B cell (primary cell): ENCODE results near the gene RPS21. TPM values are rescaled to one million over a fixed set of nuclear protein-coding genes. Genes with fewer than 3 reads are reported as not detected.

Experiments
- ATAC-seq: fragments of 200-7000 bp; cut with Tn5 transposase; one replicate; pipeline ENCODE4 v1.10.0; 2021; ENCODE audit warnings: low read depth, mild to moderate bottlenecking, moderate number of reproducible peaks, moderate library complexity
- CTCF ChIA-PET: fragments of 350-600 bp; sonication (Branson Sonifier 250); formaldehyde crosslinking; loops from one replicate; lab custom pipeline; 2021; ENCODE audit warnings: antibody characterized with exemption, inconsistent platforms; lab: Charles Lee
- POLR2A ChIA-PET: fragments of 350-600 bp; sonication (Branson Sonifier 250); formaldehyde crosslinking; loops from one replicate; lab custom pipeline; 2021; ENCODE audit warnings: antibody characterized with exemption; lab: Charles Lee
- DNase-seq: peaks from one replicate; pipeline ENCODE4 v3.0.0; 2013
- H2AFZ ChIP-seq: 2 replicates; pipeline ENCODE4 v1.6.1; 2012; ENCODE audit warnings: mild to moderate bottlenecking, low read depth, low read length; ENCODE audit not compliant: insufficient read depth, poor library complexity, severe bottlenecking
- H3K27ac ChIP-seq, 2 donors: 1 replicate in 1 of 2; 2 replicates in 1 of 2; pipeline ENCODE4 v1.5.1; 2012 to 2013; ENCODE audit warnings: low read length in 2 of 2, mild to moderate bottlenecking in 2 of 2, moderate library complexity in 1 of 2
- H3K27me3 ChIP-seq, 4 experiments: fragments of 200-600 bp in 1 of 4; sonication (generic) in 1 of 4; replicated peaks in 1 of 4; 1 replicate in 2 of 4; 2 replicates in 2 of 4; pipeline versions ENCODE4 v1.6.1 to v1.7.0; 2013 to 2016; ENCODE audit warnings: low read length in 3 of 4, mild to moderate bottlenecking in 2 of 4, mixed read lengths in 1 of 4, moderate library complexity in 1 of 4; ENCODE audit not compliant: insufficient read depth in 4 of 4, control insufficient read depth in 3 of 4; ENCODE audit errors: control extremely low read depth in 1 of 4
- H3K36me3 ChIP-seq, 2 experiments: replicated peaks in 1 of 2; 1 replicate in 1 of 2; 2 replicates in 1 of 2; pipeline versions ENCODE4 v1.6.1 to v1.7.1; 2013; ENCODE audit warnings: low read length in 1 of 2; ENCODE audit not compliant: insufficient read depth in 2 of 2, control insufficient read depth in 1 of 2; ENCODE audit errors: control extremely low read depth in 1 of 2, extremely low read depth in 1 of 2
- H3K4me1 ChIP-seq, 2 donors: fragments of 200-600 bp in 1 of 2; sonication (generic) in 1 of 2; 1 replicate in 1 of 2; 2 replicates in 1 of 2; pipeline versions ENCODE4 v1.5.1 to v1.6.1; 2013 to 2017; ENCODE audit warnings: low read length in 2 of 2; ENCODE audit not compliant: control insufficient read depth in 2 of 2, insufficient read depth in 2 of 2
- H3K4me2 ChIP-seq: replicated peaks from 2 replicates; pipeline ENCODE3; 2012; ENCODE audit warnings: mild to moderate bottlenecking, low read depth, low read length; ENCODE audit not compliant: poor library complexity, severe bottlenecking
- H3K4me3 ChIP-seq, 5 experiments: fragments of 200-600 bp in 1 of 5; sonication (generic) in 1 of 5; 1 replicate in 3 of 5; 2 replicates in 2 of 5; pipeline versions ENCODE4 v1.5.1 to v1.7.0; 2011 to 2016; ENCODE audit warnings: low read length in 4 of 5, mild to moderate bottlenecking in 4 of 5, low read depth in 2 of 5, control low read depth in 1 of 5, moderate library complexity in 1 of 5; ENCODE audit not compliant: insufficient read depth in 1 of 5; ENCODE audit errors: control extremely low read depth in 1 of 5, extremely low read depth in 1 of 5
- H3K79me2 ChIP-seq: fragments of 200-600 bp; sonication (generic); one replicate; pipeline ENCODE4 v1.6.0; 2016; ENCODE audit warnings: low read length; ENCODE audit not compliant: control insufficient read depth, insufficient read depth
- H3K9ac ChIP-seq: fragments of 200-600 bp; sonication (generic); 2 replicates; pipeline ENCODE4 v1.6.1; 2017; ENCODE audit warnings: mild to moderate bottlenecking, low read length, moderate library complexity
- H3K9me3 ChIP-seq, 3 donors: one replicate each; pipeline versions ENCODE4 v1.6.1 to v1.7.1; 2013; ENCODE audit warnings: low read length in 2 of 3; ENCODE audit not compliant: control insufficient read depth in 2 of 3, insufficient read depth in 1 of 3; ENCODE audit errors: control extremely low read depth in 1 of 3
- H4K20me1 ChIP-seq: 2 replicates; pipeline ENCODE4 v1.6.0; 2012; ENCODE audit warnings: mild to moderate bottlenecking, low read length; ENCODE audit not compliant: insufficient read depth, control insufficient read depth, poor library complexity, severe bottlenecking
- H3K27ac Mint-ChIP-seq: one replicate; pipeline ENCODE4 v1.8.0; 2021; ENCODE audit warnings: mixed read lengths
- H3K27me3 Mint-ChIP-seq: one replicate; pipeline ENCODE4 v1.8.0; 2021; ENCODE audit warnings: mixed read lengths
- H3K4me1 Mint-ChIP-seq: one replicate; pipeline ENCODE4 v1.8.0; 2021; ENCODE audit warnings: mixed read lengths
- H3K4me3 Mint-ChIP-seq: one replicate; pipeline ENCODE4 v1.8.0; 2021; ENCODE audit warnings: mixed read lengths
- H3K9me3 Mint-ChIP-seq: one replicate; pipeline ENCODE4 v1.8.0; 2022; ENCODE audit warnings: mixed read lengths; ENCODE audit not compliant: insufficient read depth
- CTCF ChIP-seq: fragments of 200-600 bp; IDR thresholded peaks from one replicate; pipeline ENCODE4 v1.8.0; 2022; ENCODE audit warnings: antibody characterized with exemption, mild to moderate bottlenecking
- EZH2 ChIP-seq: IDR thresholded peaks from 2 replicates; pipeline ENCODE4 v1.6.1; 2012; ENCODE audit warnings: borderline replicate concordance, low read depth, mild to moderate bottlenecking, moderate library complexity, low read length; ENCODE audit not compliant: insufficient read depth, poor library complexity, severe bottlenecking
- WGBS: methylation state at CpG from one replicate; pipeline ENCODE4 v1.1.5; 2013; ENCODE audit warnings: missing lambda C conversion rate; ENCODE audit not compliant: insufficient coverage; 5-methylcytosine and 5-hydroxymethylcytosine counted together
- intact Hi-C: fragments of 100-400 bp; cut with micrococcal nuclease; formaldehyde crosslinking; loops from one replicate; pipeline ENCODE4 v1.10.0; 2022
- polyA plus RNA-seq: library from polyadenylated mRNA; depleted of rRNA; stranded (reverse); fragments of >200 nt; gene quantifications from 2 replicates; pipeline ENCODE4 v1.2.3, GENCODE V29; 2012
- total RNA-seq, 2 donors: library from RNA; stranded (reverse); fragments of 120-200 nt in 1 of 2; gene quantifications; 1 replicate in 1 of 2; 2 replicates in 1 of 2; pipeline versions ENCODE4 v1.2.3 to v1.2.4, GENCODE V29; 2013 to 2022

Gene RPS21
- total and polyA plus RNA-seq, 2 donors (not counting 1 experiment from before 2014, with no cell fraction given): 2,653 to 9,603 TPM

DNA sequence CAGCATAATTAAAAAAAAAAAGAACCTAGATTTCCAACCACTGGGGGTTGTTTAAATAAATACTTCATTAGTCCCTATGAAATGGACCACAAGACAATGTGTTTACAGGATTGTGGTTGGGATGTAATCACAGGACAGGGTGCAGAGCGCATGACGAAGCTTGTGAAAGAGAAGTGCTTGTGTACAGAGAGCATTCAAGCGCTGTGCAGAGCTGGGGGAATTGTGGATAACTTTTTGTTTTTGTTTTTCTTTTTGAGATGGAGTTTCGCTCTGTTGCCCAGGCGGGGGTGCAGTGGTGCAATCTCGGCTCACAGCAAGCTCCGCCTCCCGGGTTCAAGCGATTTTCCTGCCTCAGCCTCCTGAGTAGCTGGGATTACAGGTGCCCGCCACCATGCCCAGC lies 42.1 kb upstream of the RPS21 start:
- no peaks in the 10 kb centered on the region for H3K9me3 ChIP-seq
- TF ChIP-seq CTCF (no peak), EZH2 (no peak)
- ChIA-PET POLR2A (no interaction called here), CTCF (no interaction called here)
- DNase-seq (no peak), ATAC-seq (no peak)
- no peaks in the 10 kb centered on the region for H3K27me3 ChIP-seq
- H3K9me3 Mint-ChIP-seq: peaks cover 3% of the 10 kb centered on the region
- H4K20me1 ChIP-seq: no peaks in the 10 kb centered on the region
- H3K79me2 ChIP-seq: no peaks in the 10 kb centered on the region
- peaks cover 7% of the 10 kb centered on the region for H3K4me1 Mint-ChIP-seq
- no peak overlapping the region for H3K4me3 Mint-ChIP-seq
- H3K27ac ChIP-seq: no peak overlapping the region
- H3K27ac Mint-ChIP-seq: no peak overlapping the region
- no peaks in the 10 kb centered on the region for H3K27me3 Mint-ChIP-seq
- no peak overlapping the region for H3K4me2 ChIP-seq
- no peaks in the 10 kb centered on the region for H3K36me3 ChIP-seq
- H3K4me1 ChIP-seq: peaks cover 9 to 11% of the 10 kb centered on the region in 2 donors
- H3K9ac ChIP-seq: no peak overlapping the region
- H2AFZ ChIP-seq: no peak overlapping the region
- no peak overlapping the region for H3K4me3 ChIP-seq
- 82% methylated on average over 7 of the region's 10 CpGs for WGBS
- intact Hi-C loops: no loop called here

GRCh38 chr20:62345681-62346370 lies 41.1 kb upstream of the RPS21 start:
- WGBS: 88% methylated on average over 24 of the region's 25 CpGs
- Histone ChIP-seq H2AFZ (no peak overlapping the region), H3K36me3 (no peaks in the 10 kb centered on the region), H3K9ac (no peak overlapping the region), H3K27me3 (no peaks in the 10 kb centered on the region), H4K20me1 (no peaks in the 10 kb centered on the region), H3K9me3 (peaks cover 0 to under 1% (median 0%) of the 10 kb centered on the region in 3 donors), H3K4me2 (no peak overlapping the region), H3K4me3 (no peak overlapping the region), H3K27ac (no peak overlapping the region), H3K4me1 (peaks cover 0 to under 1% of the 10 kb centered on the region in 2 donors), H3K79me2 (no peaks in the 10 kb centered on the region)
- Mint-ChIP-seq H3K4me3 (no peak overlapping the region), H3K27ac (no peak overlapping the region), H3K4me1 (peaks cover 1% of the 10 kb centered on the region), H3K9me3 (peaks cover 3% of the 10 kb centered on the region), H3K27me3 (no peaks in the 10 kb centered on the region)
- intact Hi-C loops: no loop called here
- DNase-seq (no peak), ATAC-seq (no peak)
- CTCF ChIA-PET: interaction anchor here (0.9 kb wide), 1 partner anchor 37 kb away, joined by 3 read pairs; no protein-coding TSS in a partner anchor
- POLR2A ChIA-PET: interaction anchor here (0.5 kb wide), 1 partner anchor 17 kb away, joined by 3 read pairs; no protein-coding TSS in a partner anchor
- no peak for TF ChIP-seq EZH2
- TF ChIP-seq CTCF: no peak
